OCI-LY3 (cell line): Measurements from ENCODE around the gene CCDC8.

ENCODE experiments used
- EZH2phosphoT487 ChIP-seq: fragments of 200-600 bp; shearing (Covaris generic); IDR thresholded peaks from 2 replicates; pipeline ENCODE4 v1.6.1; 2018; ENCODE audit warnings: antibody characterized with exemption, mixed run types, low read depth
- TF ChIP-seq, protein P1 (sequence below): fragments of 200-600, 300-600 bp; sonication (generic); IDR thresholded peaks from 2 replicates; pipeline ENCODE4 v1.5.1; 2014; ENCODE audit warnings: antibody characterized with exemption, low read length, low read depth

DNA sequence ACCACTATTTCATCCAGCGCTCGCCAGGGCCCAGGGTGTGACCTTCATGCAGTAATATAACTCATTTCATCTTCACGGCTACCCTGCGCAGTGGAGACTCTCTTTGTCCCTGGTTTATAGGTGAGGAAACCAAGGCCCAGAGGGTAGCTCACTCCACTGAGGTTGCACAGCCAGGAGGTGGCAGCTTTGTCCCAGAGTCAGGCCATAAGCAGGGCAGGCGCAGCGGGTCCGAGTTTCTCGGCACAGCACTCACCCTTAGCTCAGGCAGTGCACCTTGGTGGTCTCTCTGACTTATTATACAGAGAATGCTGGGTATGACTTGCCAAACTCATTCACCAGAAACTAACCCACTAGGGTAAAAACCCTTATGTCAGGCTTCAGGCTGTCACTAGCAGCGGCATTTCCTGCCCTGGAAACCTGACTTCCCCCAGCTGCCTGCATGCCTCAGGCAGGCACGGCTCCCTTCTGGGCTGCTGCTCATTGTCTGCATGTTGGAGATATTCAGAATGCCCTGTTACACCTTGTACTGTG lies 41.9 kb downstream of the CCDC8 start:
- TF ChIP-seq, protein P1, sequence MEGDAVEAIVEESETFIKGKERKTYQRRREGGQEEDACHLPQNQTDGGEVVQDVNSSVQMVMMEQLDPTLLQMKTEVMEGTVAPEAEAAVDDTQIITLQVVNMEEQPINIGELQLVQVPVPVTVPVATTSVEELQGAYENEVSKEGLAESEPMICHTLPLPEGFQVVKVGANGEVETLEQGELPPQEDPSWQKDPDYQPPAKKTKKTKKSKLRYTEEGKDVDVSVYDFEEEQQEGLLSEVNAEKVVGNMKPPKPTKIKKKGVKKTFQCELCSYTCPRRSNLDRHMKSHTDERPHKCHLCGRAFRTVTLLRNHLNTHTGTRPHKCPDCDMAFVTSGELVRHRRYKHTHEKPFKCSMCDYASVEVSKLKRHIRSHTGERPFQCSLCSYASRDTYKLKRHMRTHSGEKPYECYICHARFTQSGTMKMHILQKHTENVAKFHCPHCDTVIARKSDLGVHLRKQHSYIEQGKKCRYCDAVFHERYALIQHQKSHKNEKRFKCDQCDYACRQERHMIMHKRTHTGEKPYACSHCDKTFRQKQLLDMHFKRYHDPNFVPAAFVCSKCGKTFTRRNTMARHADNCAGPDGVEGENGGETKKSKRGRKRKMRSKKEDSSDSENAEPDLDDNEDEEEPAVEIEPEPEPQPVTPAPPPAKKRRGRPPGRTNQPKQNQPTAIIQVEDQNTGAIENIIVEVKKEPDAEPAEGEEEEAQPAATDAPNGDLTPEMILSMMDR: no peak; the same call in 1 of the 2 replicates
- TF ChIP-seq EZH2phosphoT487: no peak
